ENCODE data around the gene TFEB. TPM values are rescaled to one million over a fixed set of nuclear protein-coding genes. Genes with fewer than 3 reads are reported as not detected.
A peak's percentile ranks its signal among the peaks of the same experiment; 100 is the strongest.

TFEB gene
- total and polyA plus RNA-seq, 4 experiments from 2014 or later: 8.2 to 17.6 (median 13.9) TPM

DNA sequence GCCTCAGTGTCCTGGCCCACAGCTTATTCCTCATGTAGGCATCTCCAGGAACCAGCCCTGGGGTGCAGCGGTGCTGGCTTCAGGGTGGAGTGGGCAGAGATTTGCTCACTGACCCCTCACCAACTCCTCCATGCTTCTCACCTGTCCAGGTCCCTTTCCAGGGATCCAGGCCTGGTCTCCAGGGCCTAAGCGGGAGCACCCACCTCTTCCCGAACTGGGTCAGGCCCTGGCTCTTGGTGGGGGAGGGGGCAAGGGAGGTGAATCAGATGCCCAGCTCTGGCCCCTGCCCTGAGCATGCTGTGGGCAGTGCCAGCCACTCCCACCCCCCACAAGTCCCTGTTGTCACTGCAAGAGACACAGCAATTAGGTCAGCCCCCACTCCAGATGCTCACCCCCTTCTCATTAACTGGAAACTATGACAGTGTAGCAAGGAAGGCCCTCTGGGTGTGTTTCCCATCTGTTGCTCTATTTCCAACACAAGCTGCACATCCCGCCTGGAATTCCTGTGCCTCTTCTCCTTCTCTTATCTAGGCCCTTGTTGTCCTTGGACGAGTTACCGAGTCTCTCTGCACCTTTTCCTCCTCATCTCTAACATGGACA is 60.1 kb downstream of the TFEB start:
- Histone ChIP-seq H3K9me3 (ENCODE audit: control insufficient read depth in 1 of 2, low read length in 2 of 2) (no peaks in the 10 kb centered on the region), H3K4me1 (ENCODE audit: insufficient read depth, low read length) (no peaks in the 10 kb centered on the region), H3K27me3 (ENCODE audit: insufficient read depth, low read length) (no peaks in the 10 kb centered on the region), H3K36me3 (ENCODE audit: insufficient read depth, low read length) (no peaks in the 10 kb centered on the region), H3K27ac (ENCODE audit: low read depth, low read length) (no peak overlapping the region), H3K4me3 (ENCODE audit: low read length in 2 of 2) (no peak overlapping the region)
- H3K9me3 Mint-ChIP-seq: no peaks in the 10 kb centered on the region
- H3K4me3 Mint-ChIP-seq: no peak overlapping the region
- CTCF ChIA-PET (ENCODE audit: partially characterized antibody): interaction anchor here (1.2 kb wide), 1 partner anchor 8 kb away, joined by 8 read pairs; no protein-coding TSS in a partner anchor
- intact Hi-C loops (cut with micrococcal nuclease): no loop called here
- H3K27ac Mint-ChIP-seq: no peak overlapping the region
- no peaks in the 10 kb centered on the region for H3K36me3 Mint-ChIP-seq
- POLR2A ChIA-PET (ENCODE audit: partially characterized antibody): no interaction called here
- DNase-seq: no peak
- H3K27me3 Mint-ChIP-seq: peaks cover 10 to 34% of the 10 kb centered on the region in 2 donors
- H3K4me1 Mint-ChIP-seq: no peaks in the 10 kb centered on the region

GRCh38 chr6:41674231-41675000 is 61.0 kb downstream of the TFEB start:
- CTCF ChIA-PET (ENCODE audit: partially characterized antibody): interaction anchor here (1.2 to 1.3 kb wide), 2 partner anchors 9 kb away, joined by 3 to 8 read pairs; no protein-coding TSS in a partner anchor
- intact Hi-C loops (cut with micrococcal nuclease): no loop called here
- H3K27ac ChIP-seq (ENCODE audit: low read depth, low read length): no peak overlapping the region
- H3K36me3 Mint-ChIP-seq: no peaks in the 10 kb centered on the region
- H3K4me3 Mint-ChIP-seq: no peak overlapping the region
- peak overlapping the region in 1 of 7 donors; percentile 59 for H3K27ac Mint-ChIP-seq
- no peaks in the 10 kb centered on the region for H3K4me1 Mint-ChIP-seq
- no peaks in the 10 kb centered on the region for H3K9me3 ChIP-seq (ENCODE audit: control insufficient read depth in 1 of 2, low read length in 2 of 2)
- H3K36me3 ChIP-seq (ENCODE audit: insufficient read depth, low read length): no peaks in the 10 kb centered on the region
- DNase-seq: no peak
- no peaks in the 10 kb centered on the region for H3K4me1 ChIP-seq (ENCODE audit: insufficient read depth, low read length)
- POLR2A ChIA-PET (ENCODE audit: partially characterized antibody): no interaction called here
- peaks cover 10 to 34% of the 10 kb centered on the region in 2 donors for H3K27me3 Mint-ChIP-seq
- H3K27me3 ChIP-seq (ENCODE audit: insufficient read depth, low read length): no peaks in the 10 kb centered on the region
- H3K4me3 ChIP-seq (ENCODE audit: low read length in 2 of 2): no peak overlapping the region
- peaks cover 0 to 3% (median 0%) of the 10 kb centered on the region in 8 donors for H3K9me3 Mint-ChIP-seq

GRCh38 chr6:41673704-41674000 is 61.8 kb downstream of the TFEB start:
- no peak overlapping the region for H3K27ac ChIP-seq (ENCODE audit: low read depth, low read length)
- H3K9me3 ChIP-seq (ENCODE audit: control insufficient read depth in 1 of 2, low read length in 2 of 2): no peaks in the 10 kb centered on the region
- H3K27me3 Mint-ChIP-seq: peaks cover 13 to 37% of the 10 kb centered on the region in 2 donors
- H3K27ac Mint-ChIP-seq: no peak overlapping the region
- ChIA-PET CTCF (ENCODE audit: partially characterized antibody) (interaction anchor here (1.3 kb wide), 1 partner anchor 10 kb away, joined by 3 read pairs; no protein-coding TSS in a partner anchor), POLR2A (ENCODE audit: partially characterized antibody) (no interaction called here)
- H3K4me1 Mint-ChIP-seq: no peaks in the 10 kb centered on the region
- H3K9me3 Mint-ChIP-seq: peaks cover 0 to 5% (median 3%) of the 10 kb centered on the region in 8 donors
- H3K27me3 ChIP-seq (ENCODE audit: insufficient read depth, low read length): no peaks in the 10 kb centered on the region
- H3K4me3 Mint-ChIP-seq: no peak overlapping the region
- intact Hi-C loops (cut with micrococcal nuclease): no loop called here
- H3K4me1 ChIP-seq (ENCODE audit: insufficient read depth, low read length): no peaks in the 10 kb centered on the region
- DNase-seq: no peak
- H3K36me3 ChIP-seq (ENCODE audit: insufficient read depth, low read length): no peaks in the 10 kb centered on the region
- H3K36me3 Mint-ChIP-seq: no peaks in the 10 kb centered on the region
- H3K4me3 ChIP-seq (ENCODE audit: low read length in 2 of 2): no peak overlapping the region

DNA sequence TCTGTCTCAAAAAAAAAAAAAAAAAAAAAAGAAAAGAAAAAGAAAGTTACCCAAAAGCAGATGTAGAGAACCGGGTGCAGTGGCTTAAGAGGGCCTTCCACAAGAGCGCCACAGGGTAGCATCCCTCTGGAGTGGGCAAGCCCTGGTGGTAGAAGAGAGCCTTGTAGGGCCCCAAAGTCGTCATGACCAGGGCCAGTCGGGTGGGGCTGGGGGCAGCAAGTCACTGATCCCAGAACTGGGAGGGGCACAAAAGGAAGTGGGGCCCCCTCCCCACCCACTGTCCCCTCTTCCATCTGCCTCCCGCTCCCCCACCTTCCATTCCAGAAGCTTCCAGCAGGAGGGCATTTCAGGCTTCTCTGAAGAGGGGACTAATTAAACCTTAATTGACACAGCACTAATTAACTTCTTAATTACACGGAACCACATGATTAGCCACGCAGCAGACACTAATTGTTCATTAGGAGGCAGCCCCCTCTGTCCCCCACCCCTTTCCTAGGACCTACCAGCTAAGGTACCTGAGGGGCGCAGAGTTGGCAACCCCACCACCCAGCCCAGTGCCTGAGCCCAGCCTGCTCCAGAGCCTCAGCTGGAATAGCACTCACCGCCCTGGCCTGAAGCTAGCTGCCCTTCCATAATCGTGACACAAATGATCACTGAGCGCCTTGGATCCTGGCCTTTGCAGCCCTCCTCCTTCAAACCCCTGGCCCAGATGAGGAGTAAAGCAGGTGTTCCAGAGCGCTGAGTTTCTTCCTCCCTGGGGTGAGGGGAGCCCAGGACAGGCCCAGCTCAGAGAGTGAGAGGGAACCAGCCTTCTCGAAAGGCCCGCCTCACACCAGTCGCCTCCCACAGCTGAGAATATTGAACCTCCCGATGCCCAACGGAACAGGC is 62.3 kb downstream of the TFEB start:
- intact Hi-C loops (cut with micrococcal nuclease): no loop called here
- Mint-ChIP-seq H3K9me3 (peaks cover 0 to 5% (median 3%) of the 10 kb centered on the region in 8 donors), H3K4me1 (no peaks in the 10 kb centered on the region), H3K4me3 (no peak overlapping the region), H3K36me3 (no peaks in the 10 kb centered on the region), H3K27me3 (peaks cover 13 to 35% of the 10 kb centered on the region in 2 donors), H3K27ac (no peak overlapping the region)
- Histone ChIP-seq H3K4me3 (ENCODE audit: low read length in 2 of 2) (no peak overlapping the region), H3K4me1 (ENCODE audit: insufficient read depth, low read length) (no peaks in the 10 kb centered on the region), H3K27ac (ENCODE audit: low read depth, low read length) (no peak overlapping the region), H3K27me3 (ENCODE audit: insufficient read depth, low read length) (no peaks in the 10 kb centered on the region), H3K9me3 (ENCODE audit: control insufficient read depth in 1 of 2, low read length in 2 of 2) (no peaks in the 10 kb centered on the region), H3K36me3 (ENCODE audit: insufficient read depth, low read length) (no peaks in the 10 kb centered on the region)
- no peak for DNase-seq
- CTCF ChIA-PET (ENCODE audit: partially characterized antibody): interaction anchor here (1.3 kb wide), 1 partner anchor 10 kb away, joined by 3 read pairs; no protein-coding TSS in a partner anchor
- POLR2A ChIA-PET (ENCODE audit: partially characterized antibody): no interaction called here

GRCh38 chr6:41672016-41672415 is 63.4 kb downstream of the TFEB start:
- Mint-ChIP-seq H3K27me3 (peaks cover 13 to 33% of the 10 kb centered on the region in 2 donors), H3K27ac (no peak overlapping the region), H3K9me3 (peaks cover 0 to 8% (median 4%) of the 10 kb centered on the region in 8 donors), H3K4me3 (no peak overlapping the region), H3K36me3 (no peaks in the 10 kb centered on the region), H3K4me1 (no peaks in the 10 kb centered on the region)
- intact Hi-C loops (cut with micrococcal nuclease): no loop called here
- Histone ChIP-seq H3K4me3 (ENCODE audit: low read length in 2 of 2) (no peak overlapping the region), H3K4me1 (ENCODE audit: insufficient read depth, low read length) (no peaks in the 10 kb centered on the region), H3K36me3 (ENCODE audit: insufficient read depth, low read length) (no peaks in the 10 kb centered on the region), H3K9me3 (ENCODE audit: control insufficient read depth in 1 of 2, low read length in 2 of 2) (no peaks in the 10 kb centered on the region), H3K27ac (ENCODE audit: low read depth, low read length) (no peak overlapping the region), H3K27me3 (ENCODE audit: insufficient read depth, low read length) (no peaks in the 10 kb centered on the region)
- ChIA-PET POLR2A (ENCODE audit: partially characterized antibody) (no interaction called here), CTCF (ENCODE audit: partially characterized antibody) (no interaction called here)
- no peak for DNase-seq

GRCh38 chr6:41671376-41671775 is 64.0 kb downstream of the TFEB start:
- no peaks in the 10 kb centered on the region for H3K4me1 Mint-ChIP-seq
- Histone ChIP-seq H3K4me1 (ENCODE audit: insufficient read depth, low read length) (no peaks in the 10 kb centered on the region), H3K27me3 (ENCODE audit: insufficient read depth, low read length) (no peaks in the 10 kb centered on the region), H3K27ac (ENCODE audit: low read depth, low read length) (no peak overlapping the region), H3K4me3 (ENCODE audit: low read length in 2 of 2) (no peak overlapping the region), H3K9me3 (ENCODE audit: control insufficient read depth in 1 of 2, low read length in 2 of 2) (no peaks in the 10 kb centered on the region), H3K36me3 (ENCODE audit: insufficient read depth, low read length) (no peaks in the 10 kb centered on the region)
- intact Hi-C loops (cut with micrococcal nuclease): no loop called here
- POLR2A ChIA-PET (ENCODE audit: partially characterized antibody): no interaction called here
- CTCF ChIA-PET (ENCODE audit: partially characterized antibody): no interaction called here
- peaks cover 0 to 8% (median 4%) of the 10 kb centered on the region in 8 donors for H3K9me3 Mint-ChIP-seq
- DNase-seq: no peak
- no peak overlapping the region for H3K27ac Mint-ChIP-seq
- H3K4me3 Mint-ChIP-seq: no peak overlapping the region
- no peaks in the 10 kb centered on the region for H3K36me3 Mint-ChIP-seq
- H3K27me3 Mint-ChIP-seq: peaks cover 12 to 28% of the 10 kb centered on the region in 2 donors

- ChIA-PET POLR2A (ENCODE audit: partially characterized antibody) (no interaction called here), CTCF (ENCODE audit: partially characterized antibody) (no interaction called here)
- no peak for DNase-seq
- Histone ChIP-seq H3K27me3 (ENCODE audit: insufficient read depth, low read length) (no peaks in the 10 kb centered on the region), H3K36me3 (ENCODE audit: insufficient read depth, low read length) (no peaks in the 10 kb centered on the region), H3K4me3 (ENCODE audit: low read length in 2 of 2) (no peak overlapping the region), H3K27ac (ENCODE audit: low read depth, low read length) (no peak overlapping the region), H3K4me1 (ENCODE audit: insufficient read depth, low read length) (no peaks in the 10 kb centered on the region), H3K9me3 (ENCODE audit: control insufficient read depth in 1 of 2, low read length in 2 of 2) (no peaks in the 10 kb centered on the region)
- Mint-ChIP-seq H3K27ac (no peak overlapping the region), H3K4me1 (no peaks in the 10 kb centered on the region), H3K36me3 (no peaks in the 10 kb centered on the region), H3K9me3 (peaks cover 0 to 8% (median 4%) of the 10 kb centered on the region in 8 donors), H3K4me3 (no peak overlapping the region), H3K27me3 (peaks cover 12 to 23% of the 10 kb centered on the region in 2 donors)
- intact Hi-C loops (cut with micrococcal nuclease): no loop called here
Measured at GRCh38 chr6:41670703-41671360, 64.6 kb downstream of the TFEB start.
